H9 (cell line): ENCODE measurements around the gene PIAS1. TPM values are rescaled to one million over a fixed set of nuclear protein-coding genes. Genes with fewer than 3 reads are reported as not detected.
"Not testable (repeated sequence)": the region's sequence is repeated elsewhere in the genome, so short reads cannot be mapped to it uniquely, and the experiment has no call there.

ENCODE experiments used
- DNase-seq: peaks from one replicate; pipeline ENCODE4 v3.0.0-alpha.2; 2017
- H2AFZ ChIP-seq: one replicate; pipeline ENCODE4 v1.6.1; 2013; ENCODE audit warnings: mild to moderate bottlenecking, low read length, control low read depth, moderate library complexity
- H2AK5ac ChIP-seq: 2 replicates; pipeline ENCODE4 v1.6.1; 2013; ENCODE audit warnings: low read length, control low read depth, mixed read lengths; ENCODE audit not compliant: insufficient read length
- H2BK120ac ChIP-seq: one replicate; pipeline ENCODE4 v1.6.1; 2013; ENCODE audit warnings: low read depth, mild to moderate bottlenecking, low read length, control low read depth, inconsistent platforms; ENCODE audit not compliant: poor library complexity, severe bottlenecking
- H2BK12ac ChIP-seq: 2 replicates; pipeline ENCODE4 v1.6.1; 2013; ENCODE audit warnings: low read length, control low read depth, mixed read lengths, low read depth; ENCODE audit not compliant: insufficient read length
- H2BK15ac ChIP-seq: 2 replicates; pipeline ENCODE4 v1.6.1; 2013; ENCODE audit warnings: low read depth, low read length, control low read depth
- H2BK20ac ChIP-seq: one replicate; pipeline ENCODE4 v1.6.1; 2013; ENCODE audit warnings: low read depth, mild to moderate bottlenecking, low read length, control low read depth, inconsistent platforms; ENCODE audit not compliant: poor library complexity, severe bottlenecking
- H2BK5ac ChIP-seq: 2 replicates; pipeline ENCODE4 v1.6.1; 2013; ENCODE audit warnings: low read length, control low read depth, mixed read lengths; ENCODE audit not compliant: insufficient read length
- H3K14ac ChIP-seq: 2 replicates; pipeline ENCODE4 v1.6.1; 2013; ENCODE audit warnings: low read length, control low read depth; ENCODE audit not compliant: insufficient read depth
- H3K18ac ChIP-seq: 2 replicates; pipeline ENCODE4 v1.6.1; 2013; ENCODE audit warnings: low read depth, mild to moderate bottlenecking, mixed read lengths, low read length, control low read depth; ENCODE audit not compliant: insufficient read length
- H3K23ac ChIP-seq: 2 replicates; pipeline ENCODE4 v1.6.1; 2013; ENCODE audit warnings: low read length, control low read depth, mixed read lengths, low read depth; ENCODE audit not compliant: insufficient read length
- H3K23me2 ChIP-seq: 2 replicates; pipeline ENCODE4 v1.6.1; 2013; ENCODE audit warnings: low read depth, mild to moderate bottlenecking, mixed read lengths, low read length, control low read depth; ENCODE audit not compliant: insufficient read length, poor library complexity, severe bottlenecking
- H3K27ac ChIP-seq: 2 replicates; pipeline ENCODE4 v1.5.1; 2013; ENCODE audit warnings: low read length, control low read depth, mixed read lengths, low read depth; ENCODE audit not compliant: insufficient read length
- H3K27me3 ChIP-seq: 2 replicates; pipeline ENCODE4 v1.6.1; 2013; ENCODE audit warnings: low read length, control low read depth, inconsistent platforms; ENCODE audit not compliant: insufficient read depth
- H3K4ac ChIP-seq: 2 replicates; pipeline ENCODE4 v1.6.1; 2013; ENCODE audit warnings: low read depth, mild to moderate bottlenecking, control low read depth, inconsistent platforms, low read length, moderate library complexity
- H3K4me1 ChIP-seq: 2 replicates; pipeline ENCODE4 v1.6.1; 2013; ENCODE audit warnings: low read length, control low read depth, inconsistent platforms; ENCODE audit not compliant: insufficient read depth
- H3K4me2 ChIP-seq: 2 replicates; pipeline ENCODE4 v1.6.1; 2013; ENCODE audit warnings: low read length, control low read depth, mixed read lengths; ENCODE audit not compliant: insufficient read length, insufficient read depth
- H3K56ac ChIP-seq: 2 replicates; pipeline ENCODE4 v1.6.1; 2013; ENCODE audit warnings: low read depth, mild to moderate bottlenecking, mixed read lengths, low read length, control low read depth; ENCODE audit not compliant: insufficient read length
- H3K79me1 ChIP-seq: 2 replicates; pipeline ENCODE4 v1.6.1; 2013; ENCODE audit warnings: low read depth, mild to moderate bottlenecking, moderate library complexity, low read length, control low read depth, inconsistent platforms; ENCODE audit not compliant: insufficient read depth, poor library complexity, severe bottlenecking
- H3K79me2 ChIP-seq: 2 replicates; pipeline ENCODE4 v1.6.1; 2013; ENCODE audit warnings: low read length, control low read depth, inconsistent platforms; ENCODE audit not compliant: insufficient read depth
- H3K9ac ChIP-seq: 2 replicates; pipeline ENCODE4 v1.6.1; 2013; ENCODE audit warnings: low read length, control low read depth, mixed read lengths; ENCODE audit not compliant: insufficient read length; ENCODE audit errors: extremely low read depth
- H3K9me3 ChIP-seq: one replicate; pipeline ENCODE4 v1.6.1; 2013; ENCODE audit warnings: low read depth, low read length, inconsistent platforms; ENCODE audit not compliant: control insufficient read depth
- H3T11ph ChIP-seq: one replicate; pipeline ENCODE4 v1.6.1; 2013; ENCODE audit warnings: mild to moderate bottlenecking, low read length, control low read depth, inconsistent platforms
- H4K20me1 ChIP-seq: one replicate; pipeline ENCODE4 v1.6.1; 2013; ENCODE audit not compliant: control insufficient read depth, insufficient read length, insufficient read depth
- H4K5ac ChIP-seq: 2 replicates; pipeline ENCODE4 v1.6.1; 2013; ENCODE audit warnings: low read depth, mild to moderate bottlenecking, mixed read lengths, low read length, control low read depth; ENCODE audit not compliant: insufficient read length
- H4K8ac ChIP-seq: replicated peaks from 2 replicates; pipeline ENCODE4 v1.6.1; 2013; ENCODE audit warnings: low read length, control low read depth, mixed read lengths, low read depth; ENCODE audit not compliant: insufficient read length
- H4K91ac ChIP-seq: 2 replicates; pipeline ENCODE4 v1.6.1; 2013; ENCODE audit warnings: low read depth, mild to moderate bottlenecking, moderate library complexity, mixed read lengths, low read length, control low read depth; ENCODE audit not compliant: insufficient read length
- H3K27ac Mint-ChIP-seq, 3 experiments: 2 replicates in 2 of 3; 3 replicates in 1 of 3; pipeline ENCODE4 v1.8.0; 2020 to 2021; ENCODE audit warnings: mixed read lengths in 3 of 3, mild to moderate bottlenecking in 1 of 3, moderate library complexity in 1 of 3
- H3K27me3 Mint-ChIP-seq: 2 replicates; pipeline ENCODE4 v1.8.0; 2021; ENCODE audit warnings: low read depth, mild to moderate bottlenecking, moderate library complexity, mixed read lengths
- H3K36me3 Mint-ChIP-seq, 3 experiments: 2 replicates in 2 of 3; 3 replicates in 1 of 3; pipeline ENCODE4 v1.8.0; 2020 to 2021; ENCODE audit warnings: low read depth in 3 of 3, mixed read lengths in 3 of 3; ENCODE audit not compliant: insufficient read depth in 1 of 3
- H3K4me1 Mint-ChIP-seq, 2 experiments: 2 replicates each; pipeline ENCODE4 v1.8.0; 2020; ENCODE audit warnings: mixed read lengths in 2 of 2
- H3K4me3 Mint-ChIP-seq, 2 experiments: 2 replicates in 1 of 2; 3 replicates in 1 of 2; pipeline ENCODE4 v1.8.0; 2020 to 2021; ENCODE audit warnings: mild to moderate bottlenecking in 2 of 2, mixed read lengths in 2 of 2, moderate library complexity in 1 of 2
- H3K9me3 Mint-ChIP-seq, 2 experiments: 2 replicates in 1 of 2; 3 replicates in 1 of 2; pipeline ENCODE4 v1.8.0; 2020; ENCODE audit warnings: mild to moderate bottlenecking in 2 of 2, mixed read lengths in 2 of 2, moderate library complexity in 1 of 2
- CTCF ChIP-seq: fragments of 200-600 bp; sonication (generic); conservative IDR thresholded peaks from 3 replicates; pipeline ENCODE4 v1.8.0; 2021; ENCODE audit warnings: antibody characterized with exemption, mild to moderate bottlenecking
- WGBS: extraction: QIAGEN DNeasy Blood & Tissue Kit; methylation state at CpG from one replicate; pipeline ENCODE4 v1.1.7; 2013; ENCODE audit warnings: missing lambda C conversion rate, low lambda C conversion rate, mixed read lengths; ENCODE audit not compliant: insufficient read length; ENCODE audit errors: extremely low coverage; 5-methylcytosine and 5-hydroxymethylcytosine counted together
- total RNA-seq: library from RNA; stranded (reverse); gene quantifications from 2 replicates; pipeline ENCODE4 v1.2.1, GENCODE V29; 2021

PIAS1 gene
- total RNA-seq, 1 experiment from 2014 or later = 31.1 TPM

DNA sequence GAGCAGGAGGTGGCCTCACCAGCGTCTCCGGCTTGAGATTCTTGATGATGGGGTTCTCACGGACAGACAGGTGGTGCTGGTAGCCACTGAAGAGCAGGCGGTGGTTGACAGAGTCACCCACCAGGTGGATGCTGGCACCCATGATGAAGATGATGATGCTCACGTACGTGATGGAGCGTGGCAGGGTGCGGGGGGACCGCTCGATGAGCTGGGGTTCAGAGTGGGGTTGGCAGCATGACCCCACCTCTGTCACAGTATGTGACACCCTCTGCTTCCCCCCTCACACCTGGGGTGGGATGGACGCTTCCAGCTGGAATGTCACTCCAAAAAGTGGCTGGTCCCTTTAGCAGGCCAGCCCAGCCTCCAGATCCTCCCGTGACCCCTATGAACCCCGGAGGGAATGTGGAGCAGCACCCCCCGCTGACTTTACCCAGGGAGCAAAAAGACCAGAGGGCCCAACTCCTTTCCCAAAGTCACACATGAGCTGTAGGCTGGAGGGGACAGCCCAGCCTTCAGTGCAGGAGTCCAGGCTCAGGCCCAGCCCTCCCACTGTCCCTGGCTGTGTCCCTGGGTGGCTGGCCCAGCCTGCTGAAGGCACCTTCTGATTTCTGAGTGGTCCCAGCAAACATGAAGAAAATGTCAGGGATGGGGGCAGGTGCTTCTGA is 157.7 kb downstream of the PIAS1 start:
- H4K91ac ChIP-seq = no peak overlapping the region
- no peaks in the 10 kb centered on the region for H3K9me3 Mint-ChIP-seq
- H3K27me3 Mint-ChIP-seq = no peaks in the 10 kb centered on the region; the same call in 1 of the 2 replicates
- no peak overlapping the region for H3K4ac ChIP-seq
- no CpG with 5 or more reads among the region's 14 CpGs for WGBS
- no peak overlapping the region for H2AFZ ChIP-seq
- no peak overlapping the region for H2AK5ac ChIP-seq
- no peak overlapping the region for H2BK12ac ChIP-seq
- H3K79me2 ChIP-seq = no peaks in the 10 kb centered on the region; the same call in 1 of the 2 replicates
- no peaks in the 10 kb centered on the region for H3K9me3 ChIP-seq
- H2BK5ac ChIP-seq = no peak overlapping the region
- H3K4me2 ChIP-seq = no peak overlapping the region
- peaks cover 7 to 21% of the 10 kb centered on the region in 2 experiments for H3K4me1 Mint-ChIP-seq
- no peak for TF ChIP-seq CTCF
- H2BK120ac ChIP-seq = no peak overlapping the region
- H3K4me3 Mint-ChIP-seq = no peak overlapping the region
- no peak overlapping the region for H4K5ac ChIP-seq
- H3K14ac ChIP-seq = no peak overlapping the region; the same call in 1 of the 2 replicates
- H2BK15ac ChIP-seq = no peak overlapping the region
- peaks cover 11% of the 10 kb centered on the region for H3K79me1 ChIP-seq
- H3K23ac ChIP-seq = no peak overlapping the region
- H4K8ac ChIP-seq = no peak overlapping the region
- peaks cover 4 to 25% (median 17%) of the 10 kb centered on the region in 3 experiments; a peak in 6 of 7 replicates for H3K36me3 Mint-ChIP-seq
- no peaks in the 10 kb centered on the region for H3K27me3 ChIP-seq
- peaks cover 1% of the 10 kb centered on the region; the same call in 1 of the 2 replicates for H3K4me1 ChIP-seq
- H4K20me1 ChIP-seq = peaks cover 2% of the 10 kb centered on the region
- H3K56ac ChIP-seq = no peak overlapping the region
- H3T11ph ChIP-seq = no peak overlapping the region
- H3K18ac ChIP-seq = no peak overlapping the region
- no peak overlapping the region for H2BK20ac ChIP-seq
- no peaks in the 10 kb centered on the region for H3K23me2 ChIP-seq
- no peak overlapping the region for H3K27ac ChIP-seq
- DNase-seq = no peak
- H3K9ac ChIP-seq = no peak overlapping the region
- H3K27ac Mint-ChIP-seq = peak overlapping the region in 2 of 3 experiments; percentile 58 to 73; a peak in 2 of 7 replicates

DNA sequence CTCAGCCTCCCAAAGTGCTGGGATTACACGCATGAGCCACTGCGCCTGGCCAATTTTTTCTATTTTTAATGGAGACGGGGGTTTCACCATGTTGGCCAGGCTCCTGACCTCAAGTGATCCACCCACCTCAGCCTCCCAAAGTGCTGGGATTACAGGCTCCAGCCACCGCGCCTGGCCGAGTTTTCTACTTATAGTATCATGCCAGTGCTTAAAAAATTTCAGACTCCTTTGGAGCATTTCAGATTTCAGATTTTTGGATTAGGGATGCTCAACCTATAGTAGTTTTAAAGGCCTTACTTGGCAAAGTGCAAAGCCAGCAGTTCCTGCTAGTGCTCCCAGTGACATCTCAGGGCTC is 159.4 kb downstream of the PIAS1 start:
- H2AFZ ChIP-seq, H3K27ac Mint-ChIP-seq, H3K4me3 Mint-ChIP-seq, H2BK5ac ChIP-seq, H3K4me1 ChIP-seq, H3K9me3 Mint-ChIP-seq, H3K56ac ChIP-seq, H3K23ac ChIP-seq, H3K27me3 Mint-ChIP-seq, H3K14ac ChIP-seq, H4K20me1 ChIP-seq, H4K5ac ChIP-seq, H3T11ph ChIP-seq, H4K91ac ChIP-seq, H2BK12ac ChIP-seq, H3K27ac ChIP-seq, H2BK20ac ChIP-seq, H3K23me2 ChIP-seq, H3K9ac ChIP-seq, H3K4ac ChIP-seq, H3K9me3 ChIP-seq, H2BK120ac ChIP-seq, H3K27me3 ChIP-seq, H2BK15ac ChIP-seq, H3K4me2 ChIP-seq, H4K8ac ChIP-seq, H3K79me2 ChIP-seq, H2AK5ac ChIP-seq, H3K18ac ChIP-seq: not testable (repeated sequence)
- peaks cover 11 to 32% (median 29%) of the 10 kb centered on the region in 3 experiments; a peak in 6 of 7 replicates for H3K36me3 Mint-ChIP-seq
- WGBS = no CpG with 5 or more reads among the region's 6 CpGs
- H3K79me1 ChIP-seq = peaks cover 11% of the 10 kb centered on the region
- DNase-seq = peak; percentile 0
- H3K4me1 Mint-ChIP-seq = peaks cover 4 to 15% of the 10 kb centered on the region in 2 experiments
